Measurements from ENCODE around the gene CXCR5.

DNA sequence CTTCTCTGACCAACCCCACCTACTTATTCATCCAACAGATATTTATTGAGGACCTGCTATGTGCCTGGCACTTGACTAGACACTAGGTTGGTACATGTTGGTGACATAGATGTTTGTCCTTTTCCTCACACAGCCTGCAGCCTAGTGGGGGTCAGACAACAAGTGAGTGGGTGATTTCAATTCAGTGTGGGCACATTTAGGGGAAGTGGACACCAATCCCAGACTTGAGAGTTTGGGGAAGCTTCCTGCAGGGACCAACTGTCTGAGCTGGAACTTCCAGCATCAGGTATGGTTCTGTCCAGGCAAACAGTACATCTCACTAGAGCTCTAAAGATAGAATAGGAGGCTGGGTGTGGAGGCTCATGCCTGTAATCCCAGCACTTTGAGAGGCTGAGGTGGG is 47.9 kb downstream of the CXCR5 start:
- TF ChIP-seq, protein P1, sequence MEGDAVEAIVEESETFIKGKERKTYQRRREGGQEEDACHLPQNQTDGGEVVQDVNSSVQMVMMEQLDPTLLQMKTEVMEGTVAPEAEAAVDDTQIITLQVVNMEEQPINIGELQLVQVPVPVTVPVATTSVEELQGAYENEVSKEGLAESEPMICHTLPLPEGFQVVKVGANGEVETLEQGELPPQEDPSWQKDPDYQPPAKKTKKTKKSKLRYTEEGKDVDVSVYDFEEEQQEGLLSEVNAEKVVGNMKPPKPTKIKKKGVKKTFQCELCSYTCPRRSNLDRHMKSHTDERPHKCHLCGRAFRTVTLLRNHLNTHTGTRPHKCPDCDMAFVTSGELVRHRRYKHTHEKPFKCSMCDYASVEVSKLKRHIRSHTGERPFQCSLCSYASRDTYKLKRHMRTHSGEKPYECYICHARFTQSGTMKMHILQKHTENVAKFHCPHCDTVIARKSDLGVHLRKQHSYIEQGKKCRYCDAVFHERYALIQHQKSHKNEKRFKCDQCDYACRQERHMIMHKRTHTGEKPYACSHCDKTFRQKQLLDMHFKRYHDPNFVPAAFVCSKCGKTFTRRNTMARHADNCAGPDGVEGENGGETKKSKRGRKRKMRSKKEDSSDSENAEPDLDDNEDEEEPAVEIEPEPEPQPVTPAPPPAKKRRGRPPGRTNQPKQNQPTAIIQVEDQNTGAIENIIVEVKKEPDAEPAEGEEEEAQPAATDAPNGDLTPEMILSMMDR (IDR thresholded peaks at IDR 0.05): no peak
- TF ChIP-seq POLR2A (IDR thresholded peaks at IDR 0.05): no peak

Measured in Peyer's patch (tissue), 4 donors.